SU-DHL-6 (cell line): ENCODE measurements around the gene CRTAP.

ENCODE experiments used
- H2AFZ ChIP-seq: fragments of 200-600 bp; sonication (generic); 2 replicates; pipeline ENCODE4 v1.6.1; 2014; ENCODE audit warnings: low read depth, mild to moderate bottlenecking, moderate library complexity, mixed read lengths, antibody characterized with exemption, low read length; ENCODE audit not compliant: severe bottlenecking
- H3F3A ChIP-seq: fragments of 200-600 bp; shearing (Covaris generic); 2 replicates; pipeline ENCODE4 v1.6.0; 2016; ENCODE audit warnings: antibody characterized with exemption, mild to moderate bottlenecking; ENCODE audit not compliant: insufficient read depth
- H3K27ac ChIP-seq: fragments of 200-600 bp; sonication (generic); 2 replicates; pipeline ENCODE4 v1.5.1; 2016; ENCODE audit warnings: low read depth, mild to moderate bottlenecking, low read length, moderate library complexity, mixed read lengths
- H3K27me3 ChIP-seq: fragments of 200-600 bp; sonication (generic), shearing (Covaris generic); 2 replicates; pipeline ENCODE4 v1.6.0; 2014; ENCODE audit warnings: mild to moderate bottlenecking, low read length
- H3K36me3 ChIP-seq: fragments of 200-600 bp; sonication (generic); 2 replicates; pipeline ENCODE4 v1.6.1; 2014; ENCODE audit warnings: mild to moderate bottlenecking, low read length, mixed read lengths
- H3K4me2 ChIP-seq: fragments of 300-600, 200-600 bp; shearing (Covaris generic), sonication (generic); 2 replicates; pipeline ENCODE4 v1.6.0; 2014; ENCODE audit warnings: low read length, low read depth, mild to moderate bottlenecking; ENCODE audit not compliant: poor library complexity, severe bottlenecking
- H3K4me3 ChIP-seq: fragments of 200-600 bp; sonication (generic); 2 replicates; pipeline ENCODE4 v1.5.1; 2014; ENCODE audit warnings: antibody characterized with exemption, low read length, mild to moderate bottlenecking, mixed read lengths; ENCODE audit not compliant: insufficient read depth, poor library complexity, severe bottlenecking
- H3K79me2 ChIP-seq: fragments of 200-600 bp; sonication (generic); 2 replicates; pipeline ENCODE4 v1.6.1; 2014; ENCODE audit warnings: mild to moderate bottlenecking, low read length, moderate library complexity; ENCODE audit not compliant: insufficient read depth
- H3K9ac ChIP-seq: fragments of 200-600 bp; sonication (generic); 2 replicates; pipeline ENCODE4 v1.7.0; 2014; ENCODE audit warnings: mild to moderate bottlenecking, low read length
- H3K9me2 ChIP-seq: fragments of 200-600 bp; sonication (generic); replicated peaks from 2 replicates; pipeline ENCODE4 v1.6.1; 2014; ENCODE audit warnings: low read length; ENCODE audit not compliant: insufficient read depth
- H3K9me3 ChIP-seq: fragments of 200-600 bp; sonication (generic); 2 replicates; pipeline ENCODE4 v1.6.1; 2014; ENCODE audit warnings: low read length, mixed read lengths; ENCODE audit not compliant: insufficient read depth
- H4K20me1 ChIP-seq: fragments of 200-600 bp; sonication (generic); 2 replicates; pipeline ENCODE4 v1.6.1; 2014; ENCODE audit warnings: low read depth, mild to moderate bottlenecking, antibody characterized with exemption, low read length, moderate library complexity, mixed read lengths
- EZH2phosphoT487 ChIP-seq: fragments of 200-600 bp; sonication (generic), shearing (Covaris generic); conservative IDR thresholded peaks from 2 replicates; pipeline ENCODE4 v1.6.1; 2018; ENCODE audit warnings: mild to moderate bottlenecking, antibody characterized with exemption, low read length, moderate library complexity, mixed read lengths
- TF ChIP-seq, protein P1 (sequence below): fragments of 200-600 bp; sonication (generic); IDR thresholded peaks from one replicate; pipeline ENCODE4 v1.5.1; 2017; ENCODE audit warnings: antibody characterized with exemption, mild to moderate bottlenecking, low read length, moderate library complexity; ENCODE audit not compliant: insufficient read depth, poor library complexity, severe bottlenecking

CRTAP gene

DNA sequence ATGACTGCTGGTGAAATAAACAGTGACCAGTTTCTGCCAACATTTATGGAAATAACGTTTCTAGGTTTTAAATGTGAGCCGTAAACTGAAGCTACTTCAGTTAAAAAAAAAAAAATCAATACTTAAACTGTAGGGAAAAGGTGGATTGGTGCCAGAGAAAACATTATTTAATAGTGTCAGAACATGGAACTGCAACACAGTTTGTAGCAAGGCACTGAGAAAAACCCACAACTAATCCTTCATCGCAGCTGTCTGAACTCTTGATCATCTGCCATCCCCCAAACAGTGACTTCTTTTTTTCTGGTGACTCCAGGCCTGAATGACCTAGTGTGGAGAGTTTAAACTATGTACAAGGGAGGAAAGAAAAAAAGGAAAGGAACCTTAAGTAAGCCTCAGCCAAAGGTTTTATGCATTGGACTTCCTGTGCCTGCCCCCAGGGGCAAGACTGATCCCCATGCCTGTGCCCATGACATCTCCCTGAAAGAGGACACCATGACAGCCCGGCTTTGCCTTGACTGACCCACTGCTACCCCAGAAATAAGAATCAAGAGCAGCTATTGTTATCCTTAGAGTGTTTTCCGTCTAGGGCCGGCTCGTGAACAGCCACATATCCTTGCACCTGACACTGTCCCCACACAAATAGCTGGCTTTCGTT lies 33.1 kb downstream of the CRTAP start:
- no peak for TF ChIP-seq EZH2phosphoT487
- TF ChIP-seq, protein P1, sequence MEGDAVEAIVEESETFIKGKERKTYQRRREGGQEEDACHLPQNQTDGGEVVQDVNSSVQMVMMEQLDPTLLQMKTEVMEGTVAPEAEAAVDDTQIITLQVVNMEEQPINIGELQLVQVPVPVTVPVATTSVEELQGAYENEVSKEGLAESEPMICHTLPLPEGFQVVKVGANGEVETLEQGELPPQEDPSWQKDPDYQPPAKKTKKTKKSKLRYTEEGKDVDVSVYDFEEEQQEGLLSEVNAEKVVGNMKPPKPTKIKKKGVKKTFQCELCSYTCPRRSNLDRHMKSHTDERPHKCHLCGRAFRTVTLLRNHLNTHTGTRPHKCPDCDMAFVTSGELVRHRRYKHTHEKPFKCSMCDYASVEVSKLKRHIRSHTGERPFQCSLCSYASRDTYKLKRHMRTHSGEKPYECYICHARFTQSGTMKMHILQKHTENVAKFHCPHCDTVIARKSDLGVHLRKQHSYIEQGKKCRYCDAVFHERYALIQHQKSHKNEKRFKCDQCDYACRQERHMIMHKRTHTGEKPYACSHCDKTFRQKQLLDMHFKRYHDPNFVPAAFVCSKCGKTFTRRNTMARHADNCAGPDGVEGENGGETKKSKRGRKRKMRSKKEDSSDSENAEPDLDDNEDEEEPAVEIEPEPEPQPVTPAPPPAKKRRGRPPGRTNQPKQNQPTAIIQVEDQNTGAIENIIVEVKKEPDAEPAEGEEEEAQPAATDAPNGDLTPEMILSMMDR, result no peak
- Histone ChIP-seq H3K4me2 (no peak overlapping the region), H3F3A (no peaks in the 10 kb centered on the region), H3K9me3 (no peaks in the 10 kb centered on the region), H3K27me3 (no peaks in the 10 kb centered on the region), H3K9ac (no peak overlapping the region), H3K4me3 (no peak overlapping the region), H2AFZ (no peak overlapping the region), H3K36me3 (no peaks in the 10 kb centered on the region), H4K20me1 (no peaks in the 10 kb centered on the region), H3K79me2 (no peaks in the 10 kb centered on the region), H3K27ac (no peak overlapping the region), H3K9me2 (no peaks in the 10 kb centered on the region)

DNA sequence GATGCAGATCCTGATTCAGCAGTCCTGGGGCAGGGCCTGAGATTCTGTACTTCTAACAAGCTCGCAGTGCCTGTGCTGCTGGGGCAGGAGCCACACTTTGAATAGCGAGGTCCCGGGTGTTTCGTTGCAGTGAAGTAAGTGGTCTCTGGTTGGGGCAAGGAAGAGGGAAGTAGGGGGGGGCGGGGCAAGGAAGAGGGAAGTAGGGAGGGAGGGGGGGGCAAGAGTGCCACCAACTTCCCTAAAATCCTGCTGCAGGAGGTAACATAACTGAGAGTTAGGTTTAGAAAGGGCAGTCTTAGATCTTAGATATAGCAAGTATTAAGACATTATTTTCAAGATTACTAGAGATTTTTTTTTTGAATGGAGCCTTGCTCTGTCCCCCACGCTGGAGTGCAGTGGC lies 35.5 kb downstream of the CRTAP start:
- Histone ChIP-seq H3K9me2 (no peaks in the 10 kb centered on the region), H3K36me3 (no peaks in the 10 kb centered on the region), H3K79me2 (no peaks in the 10 kb centered on the region), H3F3A (no peaks in the 10 kb centered on the region), H3K27me3 (no peaks in the 10 kb centered on the region), H4K20me1 (no peaks in the 10 kb centered on the region), H3K27ac (no peak overlapping the region), H3K9me3 (no peaks in the 10 kb centered on the region), H3K4me2 (no peak overlapping the region), H3K4me3 (no peak overlapping the region), H2AFZ (no peak overlapping the region), H3K9ac (no peak overlapping the region)
- TF ChIP-seq, protein P1, result no peak
- TF ChIP-seq EZH2phosphoT487, result no peak

DNA sequence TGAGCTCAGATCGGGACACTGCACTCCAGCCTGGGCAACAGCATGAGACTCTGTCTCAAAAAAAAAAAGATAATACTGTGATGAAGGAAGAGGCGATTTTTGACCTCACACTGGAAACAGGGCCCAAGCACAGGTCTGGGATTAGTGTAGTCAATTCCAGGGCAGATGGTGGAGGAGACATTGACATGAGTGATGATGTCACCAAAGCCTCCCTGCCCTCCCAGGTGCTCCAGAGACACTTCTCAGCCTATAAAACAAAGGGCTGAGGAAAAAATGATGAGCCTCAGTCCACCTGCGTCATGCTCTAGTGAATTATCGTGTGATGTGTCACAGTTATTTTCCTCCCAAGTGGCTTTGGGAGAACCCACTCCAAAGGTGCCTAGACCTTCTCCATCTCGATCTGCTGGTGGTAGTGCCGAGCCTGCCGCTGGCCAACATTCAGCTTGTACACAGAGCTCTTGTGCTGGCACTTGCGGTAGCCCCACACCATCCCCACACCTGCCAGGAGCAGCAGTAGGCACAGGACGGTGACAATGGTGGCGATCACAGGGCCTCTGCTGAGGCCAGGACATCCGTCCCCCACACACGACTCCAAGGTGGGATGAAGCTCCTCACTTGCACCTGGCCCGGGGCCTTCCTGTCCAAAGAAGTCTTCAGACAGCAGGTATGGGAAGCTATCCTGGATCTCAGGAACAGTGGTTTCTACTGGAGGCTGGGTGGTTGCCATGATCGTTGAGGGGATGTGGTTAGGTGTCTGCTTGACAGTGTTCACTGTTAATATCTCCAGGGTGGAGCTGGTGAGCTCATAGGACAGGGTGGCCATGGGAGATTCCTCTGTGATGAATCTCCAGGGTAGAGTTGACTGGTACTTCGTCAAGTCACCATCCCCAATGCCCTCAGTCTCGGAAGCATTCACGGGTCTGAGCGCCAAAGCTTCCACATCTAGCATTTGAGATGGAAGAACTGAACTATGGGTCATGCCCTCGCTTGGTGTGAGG lies 38.8 kb downstream of the CRTAP start:
- no peaks in the 10 kb centered on the region for H3K9me2 ChIP-seq
- no peaks in the 10 kb centered on the region for H3F3A ChIP-seq
- TF ChIP-seq, protein P1, result no peak
- TF ChIP-seq EZH2phosphoT487, result no peak
- H3K9me3 ChIP-seq, result no peaks in the 10 kb centered on the region
- no peak overlapping the region for H2AFZ ChIP-seq
- no peaks in the 10 kb centered on the region for H3K27me3 ChIP-seq
- H3K4me2 ChIP-seq, result no peak overlapping the region
- H3K9ac ChIP-seq, result no peak overlapping the region
- no peaks in the 10 kb centered on the region for H4K20me1 ChIP-seq
- no peak overlapping the region for H3K4me3 ChIP-seq
- H3K36me3 ChIP-seq, result no peaks in the 10 kb centered on the region
- H3K79me2 ChIP-seq, result no peaks in the 10 kb centered on the region
- no peak overlapping the region for H3K27ac ChIP-seq
